GM23338 (cell line): Measurements from ENCODE around the gene CTF1. TPM values are rescaled to one million over a fixed set of nuclear protein-coding genes. Genes with fewer than 3 reads are reported as not detected.

Experiments
- ATAC-seq: fragments of 200-7000 bp; cut with Tn5 transposase; 3 replicates; pipeline ENCODE4 v1.9.1; 2020
- DNase-seq: peaks from one replicate; pipeline ENCODE4 v3.0.0-alpha.2; 2015; ENCODE audit warnings: low spot score
- H2AFZ ChIP-seq: fragments of 200-600 bp; sonication (generic); 2 replicates; pipeline ENCODE4 v1.8.0; 2016; ENCODE audit warnings: antibody characterized with exemption, mild to moderate bottlenecking, moderate library complexity
- H3F3A ChIP-seq: fragments of 200-600 bp; sonication (generic); replicated peaks from 2 replicates; pipeline ENCODE4 v1.8.0; 2017; ENCODE audit warnings: antibody characterized with exemption, mixed run types, low read depth
- H3K27ac ChIP-seq: fragments of 200-600 bp; sonication (generic); 2 replicates; pipeline ENCODE4 v1.6.1; 2016; ENCODE audit warnings: low read depth
- H3K27me3 ChIP-seq: fragments of 200-600 bp; sonication (generic); 2 replicates; pipeline ENCODE4 v1.8.0; 2016; ENCODE audit warnings: mild to moderate bottlenecking, mixed run types, moderate library complexity; ENCODE audit not compliant: insufficient read depth
- H3K36me3 ChIP-seq: fragments of 200-600 bp; sonication (generic); 2 replicates; pipeline ENCODE4 v1.8.0; 2016; ENCODE audit warnings: mild to moderate bottlenecking; ENCODE audit not compliant: insufficient read depth
- H3K4me1 ChIP-seq: fragments of 200-600 bp; sonication (generic); 2 replicates; pipeline ENCODE4 v1.8.0; 2016; ENCODE audit warnings: mild to moderate bottlenecking, moderate library complexity; ENCODE audit not compliant: insufficient read depth
- H3K4me2 ChIP-seq: fragments of 200-600 bp; sonication (generic); 2 replicates; pipeline ENCODE4 v1.7.1; 2017; ENCODE audit warnings: mixed run types
- H3K4me3 ChIP-seq: fragments of 200-600 bp; sonication (generic); 2 replicates; pipeline ENCODE4 v1.6.1; 2016; ENCODE audit warnings: mixed run types
- H3K79me2 ChIP-seq: fragments of 200-600 bp; sonication (generic); replicated peaks from 2 replicates; pipeline ENCODE4 v1.8.0; 2017; ENCODE audit warnings: mild to moderate bottlenecking; ENCODE audit not compliant: insufficient read depth
- H3K9me2 ChIP-seq: fragments of 200-600 bp; sonication (generic); 2 replicates; pipeline ENCODE4 v1.8.0; 2017; ENCODE audit not compliant: insufficient read depth
- H4K20me1 ChIP-seq: fragments of 200-600 bp; sonication (generic); replicated peaks from 2 replicates; pipeline ENCODE4 v1.8.0; 2017; ENCODE audit warnings: mild to moderate bottlenecking; ENCODE audit not compliant: insufficient read depth
- H3K27ac Mint-ChIP-seq: 2 replicates; pipeline ENCODE4 v1.8.0; 2020; ENCODE audit warnings: inconsistent platforms, mild to moderate bottlenecking, moderate library complexity, mixed read lengths
- H3K27me3 Mint-ChIP-seq: 3 replicates; pipeline ENCODE4 v1.8.0; 2022; ENCODE audit warnings: low read depth, mild to moderate bottlenecking, moderate library complexity, mixed read lengths, inconsistent platforms; ENCODE audit not compliant: insufficient read depth, poor library complexity
- H3K36me3 Mint-ChIP-seq: 3 replicates; pipeline ENCODE4 v1.8.0; 2021; ENCODE audit warnings: low read depth, mild to moderate bottlenecking, inconsistent platforms, moderate library complexity, mixed read lengths
- H3K4me1 Mint-ChIP-seq: 3 replicates; pipeline ENCODE4 v1.8.0; 2020; ENCODE audit warnings: mild to moderate bottlenecking, inconsistent platforms, mixed read lengths
- H3K4me3 Mint-ChIP-seq: 3 replicates; pipeline ENCODE4 v1.8.0; 2021; ENCODE audit warnings: moderate library complexity, mild to moderate bottlenecking, inconsistent platforms, mixed read lengths
- H3K9me3 Mint-ChIP-seq: 3 replicates; pipeline ENCODE4 v1.8.0; 2020; ENCODE audit warnings: moderate library complexity, mild to moderate bottlenecking, inconsistent platforms, mixed read lengths
- CREB1 ChIP-seq: fragments of 250-450 bp; sonication (Bioruptor Pico); IDR thresholded peaks from 2 replicates; pipeline ENCODE4 v1.5.0; 2020; ENCODE audit warnings: low read depth, mild to moderate bottlenecking, moderate library complexity
- EZH2 ChIP-seq: fragments of 200-600 bp; sonication (generic); IDR thresholded peaks from one replicate; pipeline ENCODE4 v1.8.0; 2017; ENCODE audit warnings: antibody characterized with exemption, mild to moderate bottlenecking, low read depth; ENCODE audit not compliant: unreplicated experiment
- EZH2phosphoT487 ChIP-seq: fragments of 200-600 bp; sonication (generic); IDR thresholded peaks from one replicate; pipeline ENCODE4 v1.8.1; 2018; ENCODE audit warnings: antibody characterized with exemption; ENCODE audit not compliant: unreplicated experiment
- JUNB ChIP-seq: IDR thresholded peaks from one replicate; pipeline ENCODE4 v1.6.1; 2016; ENCODE audit warnings: antibody characterized with exemption; ENCODE audit not compliant: unreplicated experiment
- NANOG ChIP-seq: IDR thresholded peaks from 2 replicates; pipeline ENCODE4 v1.6.1; 2016; ENCODE audit warnings: antibody characterized with exemption, borderline replicate concordance
- POLR2AphosphoS5 ChIP-seq: IDR thresholded peaks from 2 replicates; pipeline ENCODE4 v1.6.1; 2016; ENCODE audit warnings: antibody characterized with exemption, low read depth
- STAT1 ChIP-seq: IDR thresholded peaks from one replicate; pipeline ENCODE4 v1.6.1; 2016; ENCODE audit warnings: antibody characterized with exemption; ENCODE audit not compliant: unreplicated experiment
- ZNF114 ChIP-seq: fragments of 250-450 bp; sonication (Bioruptor Pico); IDR thresholded peaks from 2 replicates; pipeline ENCODE4 v1.5.0; 2020; ENCODE audit warnings: mild to moderate bottlenecking, moderate library complexity
- polyA plus RNA-seq: library from polyadenylated mRNA; unstranded; fragments of >200 nt; fragmentation: Nextera tagmentation; extraction: Ambion mirVana; gene quantifications from 2 replicates; pipeline ENCODE4 v1.2.1, GENCODE V29; 2016
- total RNA-seq: library from RNA; depleted of rRNA; stranded (reverse); fragments of >200 nt; shearing (Covaris generic); gene quantifications from 2 replicates; pipeline ENCODE4 v1.2.3, GENCODE V29; 2014
- TF ChIP-seq, protein P1 (sequence below): fragments of 250-450 bp; sonication (Bioruptor Pico); IDR thresholded peaks from 2 replicates; pipeline ENCODE4 v1.5.0; 2020; ENCODE audit warnings: mild to moderate bottlenecking, moderate library complexity
- TF ChIP-seq, protein P2 (sequence below): IDR thresholded peaks from one replicate; pipeline ENCODE4 v1.6.1; 2018; ENCODE audit warnings: antibody characterized with exemption; ENCODE audit not compliant: unreplicated experiment

The CTF1 gene
- total and polyA plus RNA-seq, 2 experiments from 2014 or later: 0.24 to 0.52 TPM

DNA sequence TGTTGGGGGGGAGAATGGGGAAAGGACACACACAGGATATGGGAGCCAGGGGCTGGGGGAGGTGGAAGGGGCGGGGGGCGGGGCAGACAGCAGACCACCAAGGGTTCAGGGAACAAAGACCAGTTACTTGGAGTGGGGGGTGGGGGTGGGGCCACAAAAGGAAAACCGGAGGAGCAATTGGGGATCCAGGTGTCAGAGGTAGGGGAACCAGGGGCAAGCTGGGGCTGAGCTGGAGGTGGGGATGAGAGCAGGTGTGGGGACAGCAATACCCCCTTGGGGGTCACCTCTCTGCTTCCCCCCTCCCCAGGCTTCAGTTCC lies 51.1 kb downstream of the CTF1 start:
- peaks cover 8% of the 10 kb centered on the region for H3K4me1 ChIP-seq
- Mint-ChIP-seq H3K9me3 (no peaks in the 10 kb centered on the region), H3K27ac (peak overlapping the region; percentile 99), H3K4me3 (peak overlapping the region; percentile 79), H3K27me3 (peaks cover 25% of the 10 kb centered on the region), H3K36me3 (peaks cover 33% of the 10 kb centered on the region), H3K4me1 (peaks cover 32% of the 10 kb centered on the region)
- TF ChIP-seq, protein P1, sequence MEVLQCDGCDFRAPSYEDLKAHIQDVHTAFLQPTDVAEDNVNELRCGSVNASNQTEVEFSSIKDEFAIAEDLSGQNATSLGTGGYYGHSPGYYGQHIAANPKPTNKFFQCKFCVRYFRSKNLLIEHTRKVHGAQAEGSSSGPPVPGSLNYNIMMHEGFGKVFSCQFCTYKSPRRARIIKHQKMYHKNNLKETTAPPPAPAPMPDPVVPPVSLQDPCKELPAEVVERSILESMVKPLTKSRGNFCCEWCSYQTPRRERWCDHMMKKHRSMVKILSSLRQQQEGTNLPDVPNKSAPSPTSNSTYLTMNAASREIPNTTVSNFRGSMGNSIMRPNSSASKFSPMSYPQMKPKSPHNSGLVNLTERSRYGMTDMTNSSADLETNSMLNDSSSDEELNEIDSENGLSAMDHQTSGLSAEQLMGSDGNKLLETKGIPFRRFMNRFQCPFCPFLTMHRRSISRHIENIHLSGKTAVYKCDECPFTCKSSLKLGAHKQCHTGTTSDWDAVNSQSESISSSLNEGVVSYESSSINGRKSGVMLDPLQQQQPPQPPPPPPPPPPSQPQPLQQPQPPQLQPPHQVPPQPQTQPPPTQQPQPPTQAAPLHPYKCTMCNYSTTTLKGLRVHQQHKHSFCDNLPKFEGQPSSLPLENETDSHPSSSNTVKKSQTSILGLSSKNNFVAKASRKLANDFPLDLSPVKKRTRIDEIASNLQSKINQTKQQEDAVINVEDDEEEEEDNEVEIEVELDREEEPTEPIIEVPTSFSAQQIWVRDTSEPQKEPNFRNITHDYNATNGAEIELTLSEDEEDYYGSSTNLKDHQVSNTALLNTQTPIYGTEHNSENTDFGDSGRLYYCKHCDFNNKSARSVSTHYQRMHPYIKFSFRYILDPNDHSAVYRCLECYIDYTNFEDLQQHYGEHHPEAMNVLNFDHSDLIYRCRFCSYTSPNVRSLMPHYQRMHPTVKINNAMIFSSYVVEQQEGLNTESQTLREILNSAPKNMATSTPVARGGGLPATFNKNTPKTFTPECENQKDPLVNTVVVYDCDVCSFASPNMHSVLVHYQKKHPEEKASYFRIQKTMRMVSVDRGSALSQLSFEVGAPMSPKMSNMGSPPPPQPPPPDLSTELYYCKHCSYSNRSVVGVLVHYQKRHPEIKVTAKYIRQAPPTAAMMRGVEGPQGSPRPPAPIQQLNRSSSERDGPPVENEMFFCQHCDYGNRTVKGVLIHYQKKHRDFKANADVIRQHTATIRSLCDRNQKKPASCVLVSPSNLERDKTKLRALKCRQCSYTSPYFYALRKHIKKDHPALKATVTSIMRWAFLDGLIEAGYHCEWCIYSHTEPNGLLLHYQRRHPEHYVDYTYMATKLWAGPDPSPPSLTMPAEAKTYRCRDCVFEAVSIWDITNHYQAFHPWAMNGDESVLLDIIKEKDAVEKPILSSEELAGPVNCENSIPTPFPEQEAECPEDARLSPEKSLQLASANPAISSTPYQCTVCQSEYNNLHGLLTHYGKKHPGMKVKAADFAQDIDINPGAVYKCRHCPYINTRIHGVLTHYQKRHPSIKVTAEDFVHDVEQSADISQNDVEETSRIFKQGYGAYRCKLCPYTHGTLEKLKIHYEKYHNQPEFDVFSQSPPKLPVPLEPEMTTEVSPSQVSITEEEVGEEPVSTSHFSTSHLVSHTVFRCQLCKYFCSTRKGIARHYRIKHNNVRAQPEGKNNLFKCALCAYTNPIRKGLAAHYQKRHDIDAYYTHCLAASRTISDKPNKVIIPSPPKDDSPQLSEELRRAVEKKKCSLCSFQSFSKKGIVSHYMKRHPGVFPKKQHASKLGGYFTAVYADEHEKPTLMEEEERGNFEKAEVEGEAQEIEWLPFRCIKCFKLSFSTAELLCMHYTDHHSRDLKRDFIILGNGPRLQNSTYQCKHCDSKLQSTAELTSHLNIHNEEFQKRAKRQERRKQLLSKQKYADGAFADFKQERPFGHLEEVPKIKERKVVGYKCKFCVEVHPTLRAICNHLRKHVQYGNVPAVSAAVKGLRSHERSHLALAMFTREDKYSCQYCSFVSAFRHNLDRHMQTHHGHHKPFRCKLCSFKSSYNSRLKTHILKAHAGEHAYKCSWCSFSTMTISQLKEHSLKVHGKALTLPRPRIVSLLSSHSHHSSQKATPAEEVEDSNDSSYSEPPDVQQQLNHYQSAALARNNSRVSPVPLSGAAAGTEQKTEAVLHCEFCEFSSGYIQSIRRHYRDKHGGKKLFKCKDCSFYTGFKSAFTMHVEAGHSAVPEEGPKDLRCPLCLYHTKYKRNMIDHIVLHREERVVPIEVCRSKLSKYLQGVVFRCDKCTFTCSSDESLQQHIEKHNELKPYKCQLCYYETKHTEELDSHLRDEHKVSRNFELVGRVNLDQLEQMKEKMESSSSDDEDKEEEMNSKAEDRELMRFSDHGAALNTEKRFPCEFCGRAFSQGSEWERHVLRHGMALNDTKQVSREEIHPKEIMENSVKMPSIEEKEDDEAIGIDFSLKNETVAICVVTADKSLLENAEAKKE (CRISPR knock-in tag): no peak
- TF ChIP-seq POLR2AphosphoS5 (no peak), STAT1 (no peak), NANOG (no peak), EZH2 (no peak), CREB1 (CRISPR knock-in tag) (no peak), ZNF114 (no peak), EZH2phosphoT487 (no peak), JUNB (no peak)
- TF ChIP-seq, protein P2, sequence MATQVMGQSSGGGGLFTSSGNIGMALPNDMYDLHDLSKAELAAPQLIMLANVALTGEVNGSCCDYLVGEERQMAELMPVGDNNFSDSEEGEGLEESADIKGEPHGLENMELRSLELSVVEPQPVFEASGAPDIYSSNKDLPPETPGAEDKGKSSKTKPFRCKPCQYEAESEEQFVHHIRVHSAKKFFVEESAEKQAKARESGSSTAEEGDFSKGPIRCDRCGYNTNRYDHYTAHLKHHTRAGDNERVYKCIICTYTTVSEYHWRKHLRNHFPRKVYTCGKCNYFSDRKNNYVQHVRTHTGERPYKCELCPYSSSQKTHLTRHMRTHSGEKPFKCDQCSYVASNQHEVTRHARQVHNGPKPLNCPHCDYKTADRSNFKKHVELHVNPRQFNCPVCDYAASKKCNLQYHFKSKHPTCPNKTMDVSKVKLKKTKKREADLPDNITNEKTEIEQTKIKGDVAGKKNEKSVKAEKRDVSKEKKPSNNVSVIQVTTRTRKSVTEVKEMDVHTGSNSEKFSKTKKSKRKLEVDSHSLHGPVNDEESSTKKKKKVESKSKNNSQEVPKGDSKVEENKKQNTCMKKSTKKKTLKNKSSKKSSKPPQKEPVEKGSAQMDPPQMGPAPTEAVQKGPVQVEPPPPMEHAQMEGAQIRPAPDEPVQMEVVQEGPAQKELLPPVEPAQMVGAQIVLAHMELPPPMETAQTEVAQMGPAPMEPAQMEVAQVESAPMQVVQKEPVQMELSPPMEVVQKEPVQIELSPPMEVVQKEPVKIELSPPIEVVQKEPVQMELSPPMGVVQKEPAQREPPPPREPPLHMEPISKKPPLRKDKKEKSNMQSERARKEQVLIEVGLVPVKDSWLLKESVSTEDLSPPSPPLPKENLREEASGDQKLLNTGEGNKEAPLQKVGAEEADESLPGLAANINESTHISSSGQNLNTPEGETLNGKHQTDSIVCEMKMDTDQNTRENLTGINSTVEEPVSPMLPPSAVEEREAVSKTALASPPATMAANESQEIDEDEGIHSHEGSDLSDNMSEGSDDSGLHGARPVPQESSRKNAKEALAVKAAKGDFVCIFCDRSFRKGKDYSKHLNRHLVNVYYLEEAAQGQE: no peak
- peaks cover 16% of the 10 kb centered on the region for H3K36me3 ChIP-seq
- H3K79me2 ChIP-seq: peaks cover 15% of the 10 kb centered on the region; the same call in 1 of the 2 replicates
- H3K9me2 ChIP-seq: no peaks in the 10 kb centered on the region
- H3F3A ChIP-seq: peaks cover 22% of the 10 kb centered on the region
- no peak overlapping the region for H2AFZ ChIP-seq
- H4K20me1 ChIP-seq: peaks cover 9% of the 10 kb centered on the region
- H3K27ac ChIP-seq: peak overlapping the region; percentile 95
- ATAC-seq: peak; percentile 0; the same call in 2 of the 3 replicates
- peak; percentile 65 for DNase-seq
- H3K4me2 ChIP-seq: peak overlapping the region; percentile 88
- peak overlapping the region; percentile 63 for H3K4me3 ChIP-seq
- no peaks in the 10 kb centered on the region for H3K27me3 ChIP-seq
